Stimulated activated CD8-positive, alpha-beta memory T cell treated with anti-CD3 and anti-CD28 coated beads, Interleukin-15, amount 100 ng/mL, for 4 hours (primary cell): Measurements from ENCODE around the gene LRRC28.

Experiments
- DNase-seq, 2 donors: peaks; one replicate each; pipeline ENCODE4 v3.0.0-alpha.2; 2020; ENCODE audit warnings: low read depth in 2 of 2

LRRC28 gene

GRCh38 chr15:99416191-99417188 is 165.2 kb downstream of the LRRC28 start:
- no peak for DNase-seq

- no peak for DNase-seq
Observed at GRCh38 chr15:99421172-99421656, 169.9 kb downstream of the LRRC28 start.

- no peak for DNase-seq
Observed at GRCh38 chr15:99421758-99422157, 170.5 kb downstream of the LRRC28 start.

- DNase-seq: no peak
Observed at GRCh38 chr15:99423186-99424130, 172.2 kb downstream of the LRRC28 start.

GRCh38 chr15:99424131-99424571 is 172.9 kb downstream of the LRRC28 start:
- DNase-seq: no peak

- peak; percentile 22 to 27 for DNase-seq
Observed at GRCh38 chr15:99424978-99425656, 173.8 kb downstream of the LRRC28 start.

- no peak for DNase-seq
Observed at GRCh38 chr15:99425657-99426301, 174.5 kb downstream of the LRRC28 start.

GRCh38 chr15:99426431-99427105 is 175.3 kb downstream of the LRRC28 start:
- no peak for DNase-seq

- DNase-seq: no peak
Observed at GRCh38 chr15:99427210-99427609, 175.9 kb downstream of the LRRC28 start.

- no peak for DNase-seq
Observed at GRCh38 chr15:99427668-99428361, 176.5 kb downstream of the LRRC28 start.

- DNase-seq: no peak
Observed at GRCh38 chr15:99429681-99430081, 178.4 kb downstream of the LRRC28 start.

GRCh38 chr15:99430881-99431401 is 179.7 kb downstream of the LRRC28 start:
- no peak for DNase-seq

- DNase-seq: no peak
Observed at GRCh38 chr15:99431661-99432091, 180.4 kb downstream of the LRRC28 start.

- no peak for DNase-seq
Observed at GRCh38 chr15:99432271-99433025, 181.2 kb downstream of the LRRC28 start.

GRCh38 chr15:99433026-99433756 is 181.9 kb downstream of the LRRC28 start:
- DNase-seq: no peak

GRCh38 chr15:99433757-99434450 is 182.6 kb downstream of the LRRC28 start:
- DNase-seq: no peak

GRCh38 chr15:99434506-99435112 is 183.3 kb downstream of the LRRC28 start:
- DNase-seq: no peak
